ENCODE measurements around the gene LGR6.
"Not testable (repeated sequence)": the region's sequence is repeated elsewhere in the genome, so short reads cannot be mapped to it uniquely, and the experiment has no call there.

LGR6 gene

GRCh38 chr1:202167708-202168415 lies 25.7 kb upstream of the LGR6 start:
- H3K4me3 ChIP-seq (ENCODE audit: low read depth, low read length), result no peak overlapping the region
- H3K9me3 ChIP-seq (ENCODE audit: control insufficient read depth, insufficient read depth, low read depth, low read length), result no peaks in the 10 kb centered on the region
- no peak overlapping the region for H3K27ac ChIP-seq (ENCODE audit: low read depth, low read length)
- H3K4me1 ChIP-seq (ENCODE audit: control insufficient read depth, insufficient read depth, low read length), result peaks cover 20% of the 10 kb centered on the region
- no peak overlapping the region for H3K9ac ChIP-seq (ENCODE audit: low read length)
- H3K36me3 ChIP-seq (ENCODE audit: control insufficient read depth, insufficient read depth, low read length), result no peaks in the 10 kb centered on the region
- H3K27me3 ChIP-seq (ENCODE audit: control insufficient read depth, insufficient read depth, low read length), result no peaks in the 10 kb centered on the region

GRCh38 chr1:202168861-202169260 lies 24.7 kb upstream of the LGR6 start:
- Histone ChIP-seq H3K27me3 (ENCODE audit: control insufficient read depth, insufficient read depth, low read length) (no peaks in the 10 kb centered on the region), H3K4me1 (ENCODE audit: control insufficient read depth, insufficient read depth, low read length) (peaks cover 11% of the 10 kb centered on the region), H3K36me3 (ENCODE audit: control insufficient read depth, insufficient read depth, low read length) (no peaks in the 10 kb centered on the region), H3K27ac (ENCODE audit: low read depth, low read length) (no peak overlapping the region), H3K9me3 (ENCODE audit: control insufficient read depth, insufficient read depth, low read depth, low read length) (no peaks in the 10 kb centered on the region), H3K9ac (ENCODE audit: low read length) (no peak overlapping the region), H3K4me3 (ENCODE audit: low read depth, low read length) (no peak overlapping the region)

DNA sequence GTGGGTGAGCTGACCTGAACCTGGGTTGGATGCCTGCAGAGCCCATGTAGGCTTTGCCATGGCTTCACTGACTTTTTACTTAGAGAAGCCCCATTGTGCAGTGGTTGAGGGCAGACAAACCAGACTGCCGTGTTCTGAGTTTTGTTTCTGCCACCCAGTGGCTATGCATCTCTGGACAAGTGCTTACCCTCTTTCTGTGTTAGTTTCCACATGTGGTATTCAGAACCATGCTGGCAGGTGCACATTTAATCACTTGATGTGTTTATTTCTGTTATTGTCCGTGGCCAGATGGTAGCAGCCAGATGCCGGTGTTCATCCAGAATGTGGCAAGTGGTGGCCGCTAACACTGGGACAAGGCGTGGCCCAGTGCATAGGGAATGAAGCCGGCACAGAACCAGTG lies 22.9 kb upstream of the LGR6 start:
- no peak overlapping the region for H3K27ac ChIP-seq (ENCODE audit: low read depth, low read length)
- no peak overlapping the region for H3K9ac ChIP-seq (ENCODE audit: low read length)
- H3K27me3 ChIP-seq (ENCODE audit: control insufficient read depth, insufficient read depth, low read length), result no peaks in the 10 kb centered on the region

GRCh38 chr1:202171292-202172014 lies 22.1 kb upstream of the LGR6 start:
- no peaks in the 10 kb centered on the region for H3K9me3 ChIP-seq (ENCODE audit: control insufficient read depth, insufficient read depth, low read depth, low read length)
- no peaks in the 10 kb centered on the region for H3K36me3 ChIP-seq (ENCODE audit: control insufficient read depth, insufficient read depth, low read length)
- no peak overlapping the region for H3K9ac ChIP-seq (ENCODE audit: low read length)
- H3K4me3 ChIP-seq (ENCODE audit: low read depth, low read length), result no peak overlapping the region
- H3K27ac ChIP-seq (ENCODE audit: low read depth, low read length), result no peak overlapping the region
- H3K27me3 ChIP-seq (ENCODE audit: control insufficient read depth, insufficient read depth, low read length), result no peaks in the 10 kb centered on the region
- no peaks in the 10 kb centered on the region for H3K4me1 ChIP-seq (ENCODE audit: control insufficient read depth, insufficient read depth, low read length)

More for the DNA sequence above, 22.9 kb upstream of the LGR6 start:
- Histone ChIP-seq H3K4me3 (ENCODE audit: low read depth, low read length) (no peak overlapping the region), H3K36me3 (ENCODE audit: control insufficient read depth, insufficient read depth, low read length) (no peaks in the 10 kb centered on the region), H3K9me3 (ENCODE audit: control insufficient read depth, insufficient read depth, low read depth, low read length) (no peaks in the 10 kb centered on the region), H3K4me1 (ENCODE audit: control insufficient read depth, insufficient read depth, low read length) (peaks cover 6% of the 10 kb centered on the region)

- no peak overlapping the region for H3K9ac ChIP-seq (ENCODE audit: low read length)
- no peaks in the 10 kb centered on the region for H3K9me3 ChIP-seq (ENCODE audit: control insufficient read depth, insufficient read depth, low read depth, low read length)
- no peak overlapping the region for H3K27ac ChIP-seq (ENCODE audit: low read depth, low read length)
- H3K36me3 ChIP-seq (ENCODE audit: control insufficient read depth, insufficient read depth, low read length), result no peaks in the 10 kb centered on the region
- H3K4me1 ChIP-seq (ENCODE audit: control insufficient read depth, insufficient read depth, low read length), result no peaks in the 10 kb centered on the region
- no peak overlapping the region for H3K4me3 ChIP-seq (ENCODE audit: low read depth, low read length)
- no peaks in the 10 kb centered on the region for H3K27me3 ChIP-seq (ENCODE audit: control insufficient read depth, insufficient read depth, low read length)
Measured at GRCh38 chr1:202172015-202172355, 21.6 kb upstream of the LGR6 start.

DNA sequence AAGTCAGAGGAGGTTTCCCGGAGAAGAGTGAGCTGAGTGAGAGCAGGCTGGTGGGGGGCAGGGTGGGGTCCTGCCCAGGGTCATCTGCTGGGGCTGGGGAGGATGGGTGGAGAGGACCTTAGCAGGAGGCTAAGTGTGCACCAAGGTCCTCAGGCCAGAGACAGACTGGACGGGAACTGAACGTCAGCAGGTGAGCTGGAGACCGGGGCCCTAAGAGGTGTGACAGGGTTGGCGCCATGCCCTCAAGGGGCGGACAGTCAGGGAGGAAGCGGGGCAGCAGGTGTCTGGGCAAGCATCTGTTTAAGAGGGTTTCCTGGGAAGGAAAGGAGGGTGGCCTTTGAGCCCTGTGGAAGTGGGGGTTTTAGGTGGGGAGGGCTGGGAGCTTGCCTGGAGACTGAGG lies 19.6 kb upstream of the LGR6 start:
- no peaks in the 10 kb centered on the region for H3K4me1 ChIP-seq (ENCODE audit: control insufficient read depth, insufficient read depth, low read length)
- H3K27ac ChIP-seq (ENCODE audit: low read depth, low read length), result no peak overlapping the region
- H3K9me3 ChIP-seq (ENCODE audit: control insufficient read depth, insufficient read depth, low read depth, low read length), result no peaks in the 10 kb centered on the region
- H3K9ac ChIP-seq (ENCODE audit: low read length), result no peak overlapping the region
- H3K36me3 ChIP-seq (ENCODE audit: control insufficient read depth, insufficient read depth, low read length), result no peaks in the 10 kb centered on the region
- no peak overlapping the region for H3K4me3 ChIP-seq (ENCODE audit: low read depth, low read length)
- H3K27me3 ChIP-seq (ENCODE audit: control insufficient read depth, insufficient read depth, low read length), result no peaks in the 10 kb centered on the region

GRCh38 chr1:202176949-202177927 lies 16.4 kb upstream of the LGR6 start:
- Histone ChIP-seq H3K36me3 (ENCODE audit: control insufficient read depth, insufficient read depth, low read length) (no peaks in the 10 kb centered on the region), H3K27ac (ENCODE audit: low read depth, low read length) (no peak overlapping the region), H3K27me3 (ENCODE audit: control insufficient read depth, insufficient read depth, low read length) (peaks cover 3% of the 10 kb centered on the region; the same call in 1 of the 2 replicates), H3K4me1 (ENCODE audit: control insufficient read depth, insufficient read depth, low read length) (no peaks in the 10 kb centered on the region), H3K4me3 (ENCODE audit: low read depth, low read length) (no peak overlapping the region), H3K9ac (ENCODE audit: low read length) (no peak overlapping the region), H3K9me3 (ENCODE audit: control insufficient read depth, insufficient read depth, low read depth, low read length) (no peaks in the 10 kb centered on the region)

DNA sequence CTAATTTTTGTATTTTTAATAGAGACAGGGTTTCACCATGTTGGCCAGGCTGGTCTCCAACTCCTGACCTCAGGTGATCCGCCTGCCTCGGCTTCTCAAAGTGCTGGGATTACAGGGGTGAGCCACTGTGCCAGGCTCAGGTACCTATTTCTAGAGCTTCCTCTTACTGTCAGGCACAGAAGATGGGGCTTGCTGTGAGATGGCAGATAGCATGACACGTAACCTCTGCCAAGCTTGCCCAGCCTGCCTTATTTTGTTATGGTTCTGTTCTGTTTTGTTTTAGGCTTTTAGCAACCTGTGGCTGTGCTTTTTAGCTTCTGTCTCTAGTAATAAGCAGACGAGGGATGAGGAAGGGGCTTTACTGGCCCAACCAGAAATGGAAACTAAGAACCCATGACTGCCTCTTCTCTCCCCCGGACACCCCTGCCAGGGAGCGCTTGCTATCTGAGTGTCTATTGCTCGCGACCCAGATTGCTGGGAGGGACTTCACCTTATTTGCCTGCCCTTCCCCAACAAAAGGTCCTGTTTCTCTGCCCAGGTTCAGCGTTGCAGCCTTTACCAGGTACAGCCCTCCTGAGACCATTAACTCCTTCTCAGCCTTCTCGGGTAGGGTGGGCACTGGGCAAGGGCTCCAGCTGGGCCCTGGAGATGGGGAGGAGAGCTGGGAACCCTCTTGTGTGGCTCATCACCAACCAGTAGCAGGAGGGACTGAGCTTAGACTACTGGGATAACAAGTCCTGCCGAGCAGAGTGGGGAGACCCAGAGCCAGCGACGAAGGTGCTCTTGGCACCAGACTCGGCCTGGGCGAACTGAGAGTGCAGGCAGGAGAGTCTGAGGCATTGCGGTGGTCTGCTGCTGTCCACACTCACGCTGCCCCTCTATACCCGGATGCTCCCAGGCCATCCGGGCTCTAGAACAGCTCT lies 13.5 kb upstream of the LGR6 start:
- H3K4me3 ChIP-seq (ENCODE audit: low read depth, low read length), result no peak overlapping the region
- H3K9ac ChIP-seq (ENCODE audit: low read length), result no peak overlapping the region

GRCh38 chr1:202180751-202181139 lies 12.9 kb upstream of the LGR6 start:
- H3K27ac ChIP-seq (ENCODE audit: low read depth, low read length); H3K27me3 ChIP-seq (ENCODE audit: control insufficient read depth, insufficient read depth, low read length); H3K4me3 ChIP-seq (ENCODE audit: low read depth, low read length); H3K9ac ChIP-seq (ENCODE audit: low read length); H3K9me3 ChIP-seq (ENCODE audit: control insufficient read depth, insufficient read depth, low read depth, low read length); H3K36me3 ChIP-seq (ENCODE audit: control insufficient read depth, insufficient read depth, low read length); H3K4me1 ChIP-seq (ENCODE audit: control insufficient read depth, insufficient read depth, low read length): not testable (repeated sequence)

More for the DNA sequence above, 13.5 kb upstream of the LGR6 start:
- Histone ChIP-seq H3K36me3 (ENCODE audit: control insufficient read depth, insufficient read depth, low read length) (no peaks in the 10 kb centered on the region), H3K27ac (ENCODE audit: low read depth, low read length) (no peak overlapping the region), H3K27me3 (ENCODE audit: control insufficient read depth, insufficient read depth, low read length) (peaks cover 3% of the 10 kb centered on the region; the same call in 1 of the 2 replicates), H3K4me1 (ENCODE audit: control insufficient read depth, insufficient read depth, low read length) (peaks cover 3% of the 10 kb centered on the region), H3K9me3 (ENCODE audit: control insufficient read depth, insufficient read depth, low read depth, low read length) (no peaks in the 10 kb centered on the region)

- no peak overlapping the region for H3K9ac ChIP-seq (ENCODE audit: low read length)
- no peak overlapping the region for H3K27ac ChIP-seq (ENCODE audit: low read depth, low read length)
- H3K27me3 ChIP-seq (ENCODE audit: control insufficient read depth, insufficient read depth, low read length), result peaks cover 3% of the 10 kb centered on the region; the same call in 1 of the 2 replicates
- H3K36me3 ChIP-seq (ENCODE audit: control insufficient read depth, insufficient read depth, low read length), result no peaks in the 10 kb centered on the region
- peaks cover 6% of the 10 kb centered on the region for H3K4me1 ChIP-seq (ENCODE audit: control insufficient read depth, insufficient read depth, low read length)
- no peaks in the 10 kb centered on the region for H3K9me3 ChIP-seq (ENCODE audit: control insufficient read depth, insufficient read depth, low read depth, low read length)
- H3K4me3 ChIP-seq (ENCODE audit: low read depth, low read length), result no peak overlapping the region
Measured at GRCh38 chr1:202181586-202181985, 12.0 kb upstream of the LGR6 start.

All from HUES6 (cell line).